ENCODE data around the gene DPP6.

The DPP6 gene

GRCh38 chr7:154469652-154470051, 417.5 kb downstream of the DPP6 start:
- in situ Hi-C loops (cut with MboI; ENCODE audit: low pct_unique_long_range_greater_than_20kb, low sequenced_read_pairs, unreplicated experiment): no loop called here
- DNase-seq (ENCODE audit: low spot score): no peak
- TF ChIP-seq, protein P1, sequence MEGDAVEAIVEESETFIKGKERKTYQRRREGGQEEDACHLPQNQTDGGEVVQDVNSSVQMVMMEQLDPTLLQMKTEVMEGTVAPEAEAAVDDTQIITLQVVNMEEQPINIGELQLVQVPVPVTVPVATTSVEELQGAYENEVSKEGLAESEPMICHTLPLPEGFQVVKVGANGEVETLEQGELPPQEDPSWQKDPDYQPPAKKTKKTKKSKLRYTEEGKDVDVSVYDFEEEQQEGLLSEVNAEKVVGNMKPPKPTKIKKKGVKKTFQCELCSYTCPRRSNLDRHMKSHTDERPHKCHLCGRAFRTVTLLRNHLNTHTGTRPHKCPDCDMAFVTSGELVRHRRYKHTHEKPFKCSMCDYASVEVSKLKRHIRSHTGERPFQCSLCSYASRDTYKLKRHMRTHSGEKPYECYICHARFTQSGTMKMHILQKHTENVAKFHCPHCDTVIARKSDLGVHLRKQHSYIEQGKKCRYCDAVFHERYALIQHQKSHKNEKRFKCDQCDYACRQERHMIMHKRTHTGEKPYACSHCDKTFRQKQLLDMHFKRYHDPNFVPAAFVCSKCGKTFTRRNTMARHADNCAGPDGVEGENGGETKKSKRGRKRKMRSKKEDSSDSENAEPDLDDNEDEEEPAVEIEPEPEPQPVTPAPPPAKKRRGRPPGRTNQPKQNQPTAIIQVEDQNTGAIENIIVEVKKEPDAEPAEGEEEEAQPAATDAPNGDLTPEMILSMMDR (IDR thresholded peaks at IDR 0.05; ENCODE audit: extremely low read depth, insufficient read depth, missing control alignments): no peak

- DNase-seq (ENCODE audit: low spot score): no peak
- in situ Hi-C loops (cut with MboI; ENCODE audit: low pct_unique_long_range_greater_than_20kb, low sequenced_read_pairs, unreplicated experiment): no loop called here
- TF ChIP-seq, protein P1 (IDR thresholded peaks at IDR 0.05; ENCODE audit: extremely low read depth, insufficient read depth, missing control alignments): no peak
Measured at GRCh38 chr7:154472343-154472742, 420.1 kb downstream of the DPP6 start.

DNA sequence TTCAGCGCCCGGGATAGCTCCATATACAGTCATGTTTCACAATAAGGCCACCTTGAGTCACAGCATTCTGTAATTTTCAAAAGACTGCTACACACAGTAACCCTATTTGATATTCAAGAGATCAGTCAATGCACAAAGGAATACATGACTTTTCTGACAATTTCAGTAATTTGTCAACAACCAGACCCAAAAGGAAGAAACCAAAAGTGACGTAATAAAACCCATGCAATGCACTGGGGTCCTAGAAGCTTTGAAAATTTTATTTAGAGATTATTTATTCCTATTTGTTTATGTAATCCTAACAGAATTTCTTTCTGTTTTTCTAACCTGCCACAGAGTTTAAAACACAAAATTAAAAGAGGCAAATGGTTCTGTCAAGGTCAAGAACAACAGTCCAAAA, 421.2 kb downstream of the DPP6 start:
- DNase-seq (ENCODE audit: low spot score): no peak
- in situ Hi-C loops (cut with MboI; ENCODE audit: low pct_unique_long_range_greater_than_20kb, low sequenced_read_pairs, unreplicated experiment): no loop called here
- TF ChIP-seq, protein P1 (IDR thresholded peaks at IDR 0.05; ENCODE audit: extremely low read depth, insufficient read depth, missing control alignments): no peak

DNA sequence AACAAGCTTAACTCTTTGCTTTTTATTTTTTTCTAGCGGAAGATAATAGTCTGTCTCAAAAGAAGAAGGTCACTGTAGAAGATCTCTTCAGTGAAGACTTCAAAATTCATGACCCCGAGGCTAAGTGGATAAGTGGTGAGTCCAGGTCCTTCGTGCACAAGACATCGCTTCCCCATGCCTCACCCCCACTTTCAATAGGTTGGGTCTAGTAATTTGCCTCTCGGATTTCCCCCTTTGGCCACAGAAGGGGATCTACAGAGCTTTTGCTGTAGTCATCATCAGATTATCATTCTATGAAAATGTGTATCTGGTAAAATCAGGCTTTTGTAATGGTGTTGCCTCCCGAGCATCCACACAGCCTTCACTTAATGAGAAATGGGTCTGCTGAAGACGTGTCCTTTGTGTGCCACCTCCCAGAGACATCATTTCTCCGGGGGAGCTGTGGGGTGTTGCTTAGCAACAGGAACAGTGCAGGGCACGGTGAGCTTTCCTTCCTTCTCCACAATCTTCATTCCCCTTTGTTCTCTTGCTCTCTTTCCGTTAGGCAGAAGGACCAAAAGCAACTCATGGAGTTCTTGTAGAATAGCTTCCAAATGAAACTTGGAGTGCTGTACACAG, 422.8 kb downstream of the DPP6 start:
- in situ Hi-C loops (cut with MboI; ENCODE audit: low pct_unique_long_range_greater_than_20kb, low sequenced_read_pairs, unreplicated experiment): no loop called here
- DNase-seq (ENCODE audit: low spot score): no peak
- TF ChIP-seq, protein P1 (IDR thresholded peaks at IDR 0.05; ENCODE audit: extremely low read depth, insufficient read depth, missing control alignments): no peak

DNA sequence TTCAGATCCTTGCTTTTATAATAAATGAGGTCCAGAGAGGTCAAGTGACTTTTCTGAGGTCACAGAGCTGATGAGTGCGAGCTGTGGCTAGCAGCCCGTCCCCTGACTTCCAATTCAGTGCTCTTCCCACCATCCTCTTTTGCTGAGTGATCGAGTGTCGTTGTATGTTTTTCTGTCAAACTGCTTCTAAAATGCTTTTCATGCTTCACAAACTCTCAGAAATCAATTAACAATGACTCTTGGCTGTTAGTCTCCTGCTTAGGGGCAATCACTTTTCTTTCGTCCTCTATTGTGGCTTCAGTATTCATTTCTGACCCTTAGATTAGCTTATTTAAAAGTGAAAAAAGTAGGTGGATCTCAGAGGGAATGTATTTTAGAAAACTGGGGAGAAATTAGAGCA, 423.7 kb downstream of the DPP6 start:
- TF ChIP-seq, protein P1 (IDR thresholded peaks at IDR 0.05; ENCODE audit: extremely low read depth, insufficient read depth, missing control alignments): no peak
- no peak for DNase-seq (ENCODE audit: low spot score)
- in situ Hi-C loops (cut with MboI; ENCODE audit: low pct_unique_long_range_greater_than_20kb, low sequenced_read_pairs, unreplicated experiment): no loop called here

- no peak for DNase-seq (ENCODE audit: low spot score)
- in situ Hi-C loops (cut with MboI; ENCODE audit: low pct_unique_long_range_greater_than_20kb, low sequenced_read_pairs, unreplicated experiment): no loop called here
- TF ChIP-seq, protein P1 (IDR thresholded peaks at IDR 0.05; ENCODE audit: extremely low read depth, insufficient read depth, missing control alignments): no peak
Measured at GRCh38 chr7:154480817-154481216, 428.6 kb downstream of the DPP6 start.

Data from GM13977 (cell line).